Testis (tissue), 3 donors: ENCODE measurements around the gene EPHA3. TPM values are rescaled to one million over a fixed set of nuclear protein-coding genes. Genes with fewer than 3 reads are reported as not detected.

Experiments
- DNase-seq: peaks from one replicate; pipeline ENCODE4 v3.0.0-alpha.2; 2019
- H3K27ac ChIP-seq, 2 donors: fragments of 200-600 bp; sonication (generic); one replicate each; pipeline ENCODE4 v1.5.1; 2019
- H3K27me3 ChIP-seq: fragments of 200-600 bp; sonication (generic); one replicate; pipeline ENCODE4 v1.5.1; 2019
- H3K36me3 ChIP-seq: fragments of 200-600 bp; sonication (generic); one replicate; pipeline ENCODE4 v1.5.1; 2017; ENCODE audit warnings: low read depth; ENCODE audit errors: missing control alignments
- H3K4me1 ChIP-seq: fragments of 200-600 bp; sonication (generic); one replicate; pipeline ENCODE4 v1.5.1; 2019
- H3K4me3 ChIP-seq, 2 donors: fragments of 200-600 bp; sonication (generic); one replicate each; pipeline ENCODE4 v1.5.1; 2017 to 2019
- H3K9me3 ChIP-seq: fragments of 200-600 bp; sonication (generic); one replicate; pipeline ENCODE4 v1.5.1; 2017
- CTCF ChIP-seq, 3 experiments: fragments of 450-650 bp in 2 of 3; fragments of 200-600 bp in 1 of 3; sonication (generic) in 1 of 3; IDR thresholded peaks; one replicate each; pipeline ENCODE4 v1.5.1; 2016 to 2019; ENCODE audit warnings: antibody characterized with exemption in 3 of 3, mild to moderate bottlenecking in 2 of 3, moderate library complexity in 1 of 3
- POLR2A ChIP-seq: fragments of 450-650 bp; IDR thresholded peaks from one replicate; pipeline ENCODE4 v1.6.1; 2017; ENCODE audit warnings: antibody characterized with exemption, mild to moderate bottlenecking, moderate library complexity
- WGBS, 2 donors: methylation state at CpG; one replicate each; pipeline ENCODE4 v1.1.5; 2018; 5-methylcytosine and 5-hydroxymethylcytosine counted together
- intact Hi-C: fragments of 100-400 bp; cut with DNase I; formaldehyde crosslinking; loops from one replicate; pipeline ENCODE4 v1.15.1; 2023; ENCODE audit warnings: low total_unique reads
- polyA plus RNA-seq: library from polyadenylated mRNA; stranded (reverse); fragments of 350-450 nt; fragmentation: Illumina TruSeq; extraction: RNeasy Lipid Tissue Mini Kit (QIAGEN cat#74804); gene quantifications from one replicate; pipeline ENCODE4 v1.2.3, GENCODE V29; 2014; ENCODE audit warnings: low read depth, low replicate concordance; ENCODE audit not compliant: insufficient read depth
- total RNA-seq, 2 donors: library from RNA; depleted of rRNA; stranded (reverse); fragments of >200 nt; gene quantifications; one replicate each; pipeline ENCODE4 v1.2.3, GENCODE V29; 2016

Gene EPHA3
- total and polyA plus RNA-seq, 3 donors from 2014 or later = 0.99 to 2.1 (median 1.3) TPM

DNA sequence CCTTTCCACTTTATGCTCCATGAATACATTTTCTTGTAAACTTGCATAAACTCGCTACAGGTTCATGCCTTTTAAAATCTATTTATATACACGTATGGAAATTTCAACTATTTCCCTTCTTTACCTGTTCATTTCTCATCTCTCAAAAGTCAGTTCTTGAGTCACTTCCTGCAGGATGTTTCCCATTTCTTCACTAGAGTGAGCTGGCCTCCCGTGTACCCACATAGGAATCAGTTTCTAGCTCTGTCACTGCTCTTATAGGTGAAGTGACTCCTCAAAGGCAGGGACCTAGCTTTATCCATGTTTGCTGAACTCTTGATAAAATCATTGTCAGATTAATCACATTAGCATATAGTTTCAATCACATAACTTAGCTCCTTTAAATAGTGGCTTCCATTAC lies 259.7 kb downstream of the EPHA3 start:
- WGBS, 2 donors = 82 to 95% methylated on average over 3 of the region's 3 CpGs
- no peak for DNase-seq
- no peaks in the 10 kb centered on the region for H3K27me3 ChIP-seq
- no peaks in the 10 kb centered on the region for H3K36me3 ChIP-seq
- TF ChIP-seq POLR2A = no peak
- TF ChIP-seq CTCF (IDR thresholded peaks at IDR 0.05) = no peak
- no peaks in the 10 kb centered on the region for H3K4me1 ChIP-seq
- H3K4me3 ChIP-seq = no peak overlapping the region
- intact Hi-C loops = no loop called here
- H3K27ac ChIP-seq = no peak overlapping the region
- no peaks in the 10 kb centered on the region for H3K9me3 ChIP-seq

- Histone ChIP-seq H3K4me3 (no peak overlapping the region), H3K9me3 (no peaks in the 10 kb centered on the region), H3K36me3 (no peaks in the 10 kb centered on the region), H3K27me3 (no peaks in the 10 kb centered on the region), H3K27ac (no peak overlapping the region), H3K4me1 (no peaks in the 10 kb centered on the region)
- 92 to 94% methylated on average over 3 of the region's 3 CpGs for WGBS, 2 donors
- intact Hi-C loops = no loop called here
- no peak for TF ChIP-seq CTCF (IDR thresholded peaks at IDR 0.05)
- no peak for TF ChIP-seq POLR2A
- DNase-seq = no peak
Observed at GRCh38 chr3:89368846-89369245, 261.4 kb downstream of the EPHA3 start.

DNA sequence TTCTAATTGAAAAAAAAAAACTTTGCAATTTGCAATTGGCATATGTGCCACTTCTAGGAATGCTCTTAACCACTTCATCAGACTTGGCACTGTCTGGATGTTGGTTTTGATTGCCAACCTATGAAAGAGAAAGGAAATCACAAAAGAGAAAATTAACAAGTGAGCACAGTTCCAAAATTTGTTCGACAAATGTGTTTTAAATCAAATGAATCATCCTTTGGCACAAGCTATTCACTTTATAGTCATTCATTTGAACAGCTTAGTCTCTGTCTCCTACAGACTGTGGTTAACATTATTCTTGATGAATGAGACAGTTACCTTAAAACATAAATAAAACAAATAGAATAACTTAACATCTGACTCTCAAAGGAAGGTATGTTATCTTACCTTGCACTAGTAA lies 265.0 kb downstream of the EPHA3 start:
- no peaks in the 10 kb centered on the region for H3K9me3 ChIP-seq
- 50 to 58% methylated on average over 1 of the region's 1 CpG for WGBS, 2 donors

DNA sequence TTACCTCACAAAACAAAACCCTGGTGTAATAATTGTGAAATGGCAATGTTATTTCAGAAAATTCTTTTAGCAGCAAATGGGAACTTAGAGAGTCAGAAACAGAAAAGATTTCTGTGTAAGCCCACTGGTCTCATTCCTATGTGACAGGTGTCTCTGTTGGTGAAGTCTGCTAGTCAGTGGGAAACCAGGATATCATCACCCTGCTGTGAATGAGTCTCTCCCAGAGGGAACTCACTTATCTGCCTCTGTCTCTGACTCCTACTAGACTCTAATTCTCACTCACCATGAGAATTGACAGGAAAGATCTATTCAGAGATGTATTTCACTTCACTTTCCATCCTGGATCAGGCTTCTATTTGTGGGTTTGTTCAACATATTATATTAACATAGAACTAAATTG lies 266.0 kb downstream of the EPHA3 start:
- TF ChIP-seq POLR2A (no peak), CTCF (IDR thresholded peaks at IDR 0.05) (no peak)
- DNase-seq = no peak
- no peaks in the 10 kb centered on the region for H3K36me3 ChIP-seq
- H3K9me3 ChIP-seq = no peaks in the 10 kb centered on the region
- H3K27me3 ChIP-seq = no peaks in the 10 kb centered on the region
- no peaks in the 10 kb centered on the region for H3K4me1 ChIP-seq
- H3K4me3 ChIP-seq = no peak overlapping the region
- H3K27ac ChIP-seq = no peak overlapping the region
- intact Hi-C loops = no loop called here

More for the DNA sequence above, 265.0 kb downstream of the EPHA3 start:
- H3K36me3 ChIP-seq = no peaks in the 10 kb centered on the region
- H3K27ac ChIP-seq = no peak overlapping the region
- no peaks in the 10 kb centered on the region for H3K27me3 ChIP-seq
- intact Hi-C loops = no loop called here
- H3K4me3 ChIP-seq = no peak overlapping the region
- no peaks in the 10 kb centered on the region for H3K4me1 ChIP-seq
- TF ChIP-seq POLR2A = no peak
- TF ChIP-seq CTCF (IDR thresholded peaks at IDR 0.05) = no peak
- no peak for DNase-seq

DNA sequence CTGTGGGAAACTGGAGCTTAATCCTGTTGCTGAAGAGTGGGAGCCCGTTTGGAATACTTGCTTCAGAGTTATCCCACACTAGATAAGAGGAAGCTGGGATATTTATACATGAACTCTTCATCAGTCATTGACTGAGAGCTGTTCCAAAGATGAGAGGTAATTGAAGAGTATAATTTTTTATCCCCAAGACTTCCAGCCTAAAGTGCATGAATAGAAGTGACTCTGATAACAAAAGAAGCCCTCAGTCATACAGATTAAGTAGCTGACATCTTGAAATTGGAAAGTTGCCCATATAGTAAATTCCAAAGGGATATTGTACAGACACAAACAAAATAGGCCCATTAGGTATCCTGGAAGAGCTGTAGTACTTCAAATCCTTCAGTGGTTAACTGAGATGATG lies 268.0 kb downstream of the EPHA3 start:
- no peak for DNase-seq
- no peak for TF ChIP-seq CTCF (IDR thresholded peaks at IDR 0.05)
- no peak for TF ChIP-seq POLR2A
- H3K4me3 ChIP-seq = no peak overlapping the region
- intact Hi-C loops = no loop called here
- H3K27ac ChIP-seq = no peak overlapping the region
- no peaks in the 10 kb centered on the region for H3K9me3 ChIP-seq
- no peaks in the 10 kb centered on the region for H3K36me3 ChIP-seq
- H3K4me1 ChIP-seq = no peaks in the 10 kb centered on the region
- WGBS, 2 donors = 58 to 61% methylated on average over 1 of the region's 1 CpG
- no peaks in the 10 kb centered on the region for H3K27me3 ChIP-seq
